GM19468 (cell line): ENCODE measurements around the gene CCNA2.
A peak's percentile ranks its signal among the peaks of the same experiment; 100 is the strongest.

Source experiments
- ATAC-seq: cut with Tn5 transposase; IDR thresholded peaks from one replicate; pipeline ENCODE4 v1.9.1; 2021; ENCODE audit warnings: mild to moderate bottlenecking, moderate library complexity, moderate number of reproducible peaks; ENCODE audit not compliant: unreplicated experiment; ENCODE audit errors: extremely low read depth

The CCNA2 gene

GRCh38 chr4:121778991-121779628 is 44.6 kb downstream of the CCNA2 start:
- ATAC-seq = no peak

GRCh38 chr4:121777625-121778024 is 46.1 kb downstream of the CCNA2 start:
- peak; percentile 39 for ATAC-seq

GRCh38 chr4:121776610-121777401 is 46.9 kb downstream of the CCNA2 start:
- ATAC-seq = no peak

- no peak for ATAC-seq
These were observed 49.8 kb downstream of the CCNA2 start for GRCh38 chr4:121773883-121774282.

- ATAC-seq = no peak
These were observed 51.8 kb downstream of the CCNA2 start for GRCh38 chr4:121771869-121772268.

GRCh38 chr4:121769341-121769740 is 54.3 kb downstream of the CCNA2 start:
- ATAC-seq = no peak

- no peak for ATAC-seq
These were observed 56.5 kb downstream of the CCNA2 start for GRCh38 chr4:121767166-121767565.
